Activated CD8-positive, alpha-beta memory T cell treated with anti-CD3 and anti-CD28 coated beads for 4 hours (primary cell): ENCODE measurements around the gene DNAJA3.
A peak's percentile ranks its signal among the peaks of the same experiment; 100 is the strongest.

Source experiments
- DNase-seq, 2 donors: peaks; one replicate each; pipeline ENCODE4 v3.0.0-alpha.2; 2020; ENCODE audit warnings: low read depth in 2 of 2

The DNAJA3 gene

DNA sequence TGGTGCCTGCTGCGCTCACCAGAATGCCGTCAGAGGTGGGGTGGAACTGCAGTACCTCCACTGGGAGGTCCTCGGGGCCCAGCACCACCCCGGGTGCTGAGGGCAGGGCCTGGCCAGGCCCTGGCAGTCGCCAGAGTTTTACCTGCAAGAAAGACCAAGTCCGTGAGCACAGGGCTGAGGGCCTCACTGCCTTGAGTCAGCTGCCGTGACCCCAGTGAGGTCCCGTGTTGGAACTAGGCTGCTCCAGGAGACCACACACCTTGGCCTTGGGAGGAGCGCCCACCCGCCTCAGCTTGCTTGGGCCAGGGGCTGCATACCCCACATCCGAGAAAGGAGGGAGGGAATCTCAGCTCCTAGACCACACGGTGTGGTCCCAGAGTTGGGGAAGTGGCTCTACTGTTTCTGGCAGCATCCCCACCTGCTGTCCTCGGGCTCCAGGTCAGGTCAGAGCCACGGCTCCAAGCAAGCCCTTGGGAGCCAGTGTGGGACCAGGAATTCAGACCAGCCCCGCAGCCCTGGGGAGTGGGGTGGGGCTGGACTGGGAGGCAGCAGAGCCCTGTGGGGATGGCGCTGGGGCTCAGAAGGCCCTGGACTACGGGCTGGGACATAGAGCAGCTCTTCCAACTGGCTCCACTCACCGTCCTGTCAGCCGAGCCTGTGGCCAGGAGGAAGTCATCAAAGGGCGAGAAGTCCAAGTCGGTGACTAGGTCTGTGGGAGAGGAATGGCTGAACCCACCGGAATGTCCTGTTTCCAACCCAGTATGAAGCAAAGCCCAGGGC lies 17.9 kb upstream of the DNAJA3 start:
- no peak for DNase-seq

DNA sequence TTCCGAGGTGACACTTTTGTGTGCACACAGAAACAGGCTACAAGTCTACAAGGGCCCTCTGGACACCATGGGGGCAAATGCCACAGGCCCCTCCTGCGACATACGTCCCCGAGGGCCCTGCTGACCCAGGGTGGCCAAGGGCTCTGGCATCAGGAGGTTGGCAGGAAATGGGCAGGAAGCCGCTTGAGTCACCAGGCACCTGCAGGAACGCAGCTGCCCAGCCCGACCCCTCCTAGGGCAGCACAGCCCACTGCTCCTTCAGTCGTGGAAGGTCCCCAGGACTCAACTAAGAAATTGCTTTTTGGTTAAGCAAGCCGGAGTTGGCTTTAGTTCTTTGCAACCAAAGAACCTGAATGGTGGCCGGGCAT lies 17.4 kb upstream of the DNAJA3 start:
- no peak for DNase-seq

GRCh38 chr16:4409081-4409932 lies 16.4 kb upstream of the DNAJA3 start:
- no peak for DNase-seq

GRCh38 chr16:4410335-4411075 lies 15.2 kb upstream of the DNAJA3 start:
- no peak for DNase-seq

GRCh38 chr16:4411684-4412083 lies 14.0 kb upstream of the DNAJA3 start:
- no peak for DNase-seq

GRCh38 chr16:4412159-4412558 lies 13.5 kb upstream of the DNAJA3 start:
- DNase-seq = no peak

DNA sequence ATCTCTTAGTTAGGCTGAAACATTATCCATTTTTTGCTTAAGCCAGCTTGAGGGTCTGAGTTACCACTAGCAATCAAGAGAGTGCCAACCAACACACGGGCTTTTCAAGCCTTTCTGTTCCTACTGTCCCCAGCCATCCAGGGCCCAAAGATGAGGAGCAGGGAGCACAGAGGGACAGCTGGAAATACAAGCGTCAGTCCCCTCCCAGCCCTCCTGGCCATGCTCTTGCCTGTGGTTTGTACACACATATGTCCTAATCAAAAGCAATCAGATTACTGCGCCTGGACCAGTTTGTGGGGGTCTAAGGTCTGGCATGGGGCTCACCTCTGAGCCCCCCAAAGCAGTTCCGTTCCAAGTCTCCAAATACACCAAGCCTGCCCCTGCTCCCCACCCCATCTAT lies 12.8 kb upstream of the DNAJA3 start:
- no peak for DNase-seq

DNA sequence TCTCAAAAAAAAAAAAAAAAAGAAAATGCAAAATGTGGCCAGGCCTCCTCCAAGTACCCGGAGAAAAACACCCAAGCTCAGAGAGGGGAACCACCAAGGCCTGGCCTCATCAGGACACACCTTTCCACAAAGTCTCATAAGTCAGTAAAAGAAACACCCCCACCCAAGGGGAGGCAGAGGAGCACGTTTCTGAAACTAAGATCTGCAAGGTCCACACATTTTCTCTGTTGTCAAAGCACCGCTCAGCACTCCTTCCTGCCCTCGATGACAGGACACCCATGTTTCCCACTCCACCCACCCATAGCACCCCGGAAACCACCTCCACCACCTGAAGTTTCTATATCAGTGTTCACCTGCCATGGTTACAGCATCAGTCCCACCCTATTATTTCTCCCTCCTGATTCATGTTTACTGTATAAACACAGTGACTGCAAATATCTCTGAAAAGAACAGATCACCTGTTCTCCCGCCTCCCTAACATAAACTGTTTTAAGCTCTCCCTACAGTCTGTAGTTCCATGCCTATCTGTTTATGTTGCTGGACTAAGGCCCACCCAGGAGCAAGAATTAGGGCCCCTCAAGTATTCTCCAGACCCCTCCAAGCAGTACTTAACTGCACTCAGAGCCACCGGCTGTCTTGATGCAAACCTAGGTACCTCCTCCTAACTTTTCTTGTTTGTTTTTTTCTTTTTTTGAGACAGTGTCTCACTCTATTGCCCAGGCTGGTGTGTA lies 11.3 kb upstream of the DNAJA3 start:
- peak; percentile 58 to 76 for DNase-seq

- no peak for DNase-seq
Measured at GRCh38 chr16:4415538-4416199, 10.0 kb upstream of the DNAJA3 start.

- peak; percentile 97 to 99 for DNase-seq
Measured at GRCh38 chr16:4416200-4417032, 9.3 kb upstream of the DNAJA3 start, which contains the start of gene CORO7. CORO7 (minus strand) TSS chr16:4416596; CDS start chr16:4416518, 78 bp downstream.

DNA sequence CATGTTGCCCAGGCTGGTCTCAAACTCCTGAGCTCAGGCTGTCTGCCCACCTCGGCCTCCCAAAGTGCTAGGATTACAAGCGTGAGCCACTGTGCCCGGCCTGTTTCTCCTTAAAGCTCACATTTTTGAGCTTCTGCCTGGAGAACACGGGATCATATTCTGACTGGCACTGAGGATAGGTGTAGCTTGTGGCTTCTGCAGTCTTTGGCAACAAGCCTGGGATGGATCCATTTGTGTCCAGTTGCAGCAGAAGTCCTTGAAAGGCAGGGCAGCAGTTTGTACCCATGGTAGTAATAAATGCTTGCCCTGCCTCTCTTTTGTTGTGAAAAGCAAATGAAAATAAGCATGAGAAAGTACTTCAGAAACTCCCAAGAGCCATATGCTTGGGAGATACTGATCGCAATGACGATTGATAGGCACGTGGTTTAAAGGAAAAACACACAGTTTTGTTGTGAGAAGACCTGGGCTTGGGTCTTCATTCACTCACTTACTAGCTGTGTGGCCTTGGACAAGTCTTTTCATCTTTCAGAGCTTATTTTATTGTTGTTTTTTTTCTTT lies 6.2 kb upstream of the DNAJA3 start:
- no peak for DNase-seq

DNA sequence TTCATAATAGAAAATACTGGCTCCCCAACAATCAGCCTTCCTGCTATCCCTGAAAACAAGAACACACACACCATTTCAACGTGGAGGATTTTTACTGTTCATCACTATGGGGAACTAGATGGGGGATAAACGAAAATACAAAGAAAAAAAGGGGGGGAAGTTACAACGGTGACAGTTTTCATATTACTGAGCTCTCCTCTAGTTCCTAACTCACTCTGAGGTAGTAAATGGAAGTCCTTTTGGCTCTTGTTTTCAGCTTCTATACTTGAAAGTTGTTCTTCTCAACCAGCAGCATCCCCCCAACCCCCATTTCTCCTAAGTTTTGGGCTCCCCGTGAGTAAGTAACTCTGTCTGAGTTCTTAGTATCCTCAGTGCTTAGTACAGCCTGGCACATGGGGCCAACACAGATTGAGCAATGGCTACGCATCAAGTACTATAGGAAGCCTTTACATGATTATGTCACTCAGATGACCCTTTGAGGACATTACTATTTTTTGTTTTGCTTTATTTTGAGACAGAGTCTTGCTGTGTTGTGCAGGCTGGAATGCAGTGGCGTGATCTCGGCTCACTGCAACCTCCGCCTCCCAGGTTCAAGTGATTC lies 5.1 kb upstream of the DNAJA3 start:
- DNase-seq = no peak

GRCh38 chr16:4426021-4426684 lies 485 bp downstream of the DNAJA3 start:
- DNase-seq = no peak

DNA sequence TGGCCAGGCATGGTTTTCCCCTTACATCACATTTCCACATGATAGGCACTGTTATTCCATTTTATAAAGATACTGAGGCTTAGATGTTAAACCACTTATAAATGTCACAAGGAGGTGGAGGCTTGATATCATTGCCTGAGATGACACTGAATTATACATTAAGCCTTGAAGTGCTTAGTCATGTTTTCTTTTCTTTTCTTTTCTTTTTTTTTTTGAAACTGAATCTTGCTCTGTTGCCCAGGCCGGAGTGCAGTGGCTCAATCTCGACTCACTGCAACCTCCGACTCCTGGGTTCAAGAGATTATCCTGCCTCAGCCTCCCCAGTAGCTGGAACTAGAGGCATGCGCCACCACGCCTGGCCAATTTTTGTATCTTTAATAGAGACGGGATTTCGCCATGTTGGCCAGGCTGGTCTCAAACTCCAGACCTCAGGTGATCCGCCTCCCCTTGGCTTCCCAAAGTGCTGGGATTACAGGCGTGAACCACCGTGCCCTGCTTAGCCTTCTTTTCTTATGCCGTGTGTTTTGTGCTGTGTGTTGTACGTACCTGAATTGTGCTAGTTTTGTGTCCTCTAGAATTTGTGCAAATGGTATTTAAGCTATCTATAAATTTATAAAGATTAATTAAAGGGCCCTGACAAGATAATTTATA lies 1.2 kb downstream of the DNAJA3 start:
- no peak for DNase-seq

- no peak for DNase-seq
Measured at GRCh38 chr16:4428500-4428899, 2.8 kb downstream of the DNAJA3 start.

DNA sequence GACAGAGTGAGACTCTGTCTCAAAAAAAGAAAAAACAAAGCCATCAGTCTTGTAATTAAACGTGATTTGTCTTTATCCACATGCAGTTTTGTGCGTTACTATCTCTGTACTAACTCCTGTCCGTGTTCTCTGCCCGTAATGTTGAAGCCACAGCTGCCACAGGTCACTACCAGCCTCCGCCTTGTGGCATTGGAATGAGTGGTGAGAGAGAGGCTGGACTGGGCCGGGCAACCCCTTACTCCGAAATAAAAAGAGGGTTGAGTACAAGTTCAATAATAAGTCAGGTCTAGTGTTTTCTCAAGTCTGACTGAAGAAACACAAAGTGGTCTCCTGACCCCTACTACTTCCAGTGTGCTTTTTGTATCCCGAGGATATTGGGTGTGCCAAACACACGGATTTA lies 5.4 kb downstream of the DNAJA3 start:
- DNase-seq = no peak

DNA sequence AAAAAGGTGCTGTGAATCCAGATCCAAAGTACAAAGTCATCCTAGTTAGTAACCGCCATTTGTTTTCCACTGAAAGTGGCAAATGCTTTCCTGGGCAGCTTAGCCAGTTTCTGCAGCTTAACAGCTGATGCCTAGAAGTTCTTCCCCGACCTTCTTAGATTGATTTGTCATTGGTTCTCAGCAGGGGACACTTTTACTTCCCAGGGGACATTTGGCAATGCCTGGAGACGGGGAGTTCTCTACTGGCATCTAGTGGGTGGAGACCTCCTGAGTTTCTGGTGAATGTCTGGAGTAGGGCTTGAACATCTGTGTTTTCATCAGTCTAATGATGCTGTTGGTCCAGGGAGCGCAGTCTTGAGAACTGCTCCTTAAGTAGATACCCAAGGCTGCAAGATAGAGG lies 7.6 kb downstream of the DNAJA3 start:
- no peak for DNase-seq
